Measurements from ENCODE around the gene FOXO3.

Gene FOXO3

DNA sequence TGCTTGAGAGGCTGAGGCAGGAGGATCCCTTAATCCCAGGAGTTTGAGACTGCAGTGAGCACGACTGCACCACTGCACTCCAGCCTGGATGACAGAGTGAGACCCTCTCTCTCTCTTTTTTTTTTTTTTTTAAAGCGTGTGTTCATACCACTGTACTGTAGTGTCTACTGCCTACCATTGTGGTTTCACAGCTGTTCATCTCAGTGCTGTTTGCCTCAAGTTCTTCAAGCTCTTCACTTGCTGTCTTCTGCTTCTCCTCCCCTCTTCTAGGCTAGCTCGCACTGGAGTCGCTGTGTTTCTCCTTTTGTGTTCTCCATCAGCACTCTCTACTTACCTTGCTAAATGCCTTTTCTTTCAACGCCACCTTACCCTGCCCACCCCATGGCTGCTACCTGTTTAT lies 7.4 kb downstream of the FOXO3 start:
- TF ChIP-seq, protein P1, sequence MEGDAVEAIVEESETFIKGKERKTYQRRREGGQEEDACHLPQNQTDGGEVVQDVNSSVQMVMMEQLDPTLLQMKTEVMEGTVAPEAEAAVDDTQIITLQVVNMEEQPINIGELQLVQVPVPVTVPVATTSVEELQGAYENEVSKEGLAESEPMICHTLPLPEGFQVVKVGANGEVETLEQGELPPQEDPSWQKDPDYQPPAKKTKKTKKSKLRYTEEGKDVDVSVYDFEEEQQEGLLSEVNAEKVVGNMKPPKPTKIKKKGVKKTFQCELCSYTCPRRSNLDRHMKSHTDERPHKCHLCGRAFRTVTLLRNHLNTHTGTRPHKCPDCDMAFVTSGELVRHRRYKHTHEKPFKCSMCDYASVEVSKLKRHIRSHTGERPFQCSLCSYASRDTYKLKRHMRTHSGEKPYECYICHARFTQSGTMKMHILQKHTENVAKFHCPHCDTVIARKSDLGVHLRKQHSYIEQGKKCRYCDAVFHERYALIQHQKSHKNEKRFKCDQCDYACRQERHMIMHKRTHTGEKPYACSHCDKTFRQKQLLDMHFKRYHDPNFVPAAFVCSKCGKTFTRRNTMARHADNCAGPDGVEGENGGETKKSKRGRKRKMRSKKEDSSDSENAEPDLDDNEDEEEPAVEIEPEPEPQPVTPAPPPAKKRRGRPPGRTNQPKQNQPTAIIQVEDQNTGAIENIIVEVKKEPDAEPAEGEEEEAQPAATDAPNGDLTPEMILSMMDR (IDR thresholded peaks at IDR 0.05; ENCODE audit: low read depth, low read length, missing control alignments) = no peak
- in situ Hi-C loops (cut with HindIII; ENCODE audit: low pct_ligation_motif_present, low sequenced_read_pairs) = no loop called here
- no peak overlapping the region for H3K4me3 ChIP-seq (ENCODE audit: low read depth, low read length)
- H3K27ac ChIP-seq = no peak overlapping the region
- H3K27me3 ChIP-seq (replicated peaks) = no peaks in the 10 kb centered on the region
- no peak for DNase-seq
- H3K36me3 ChIP-seq (replicated peaks) = no peaks in the 10 kb centered on the region

DNA sequence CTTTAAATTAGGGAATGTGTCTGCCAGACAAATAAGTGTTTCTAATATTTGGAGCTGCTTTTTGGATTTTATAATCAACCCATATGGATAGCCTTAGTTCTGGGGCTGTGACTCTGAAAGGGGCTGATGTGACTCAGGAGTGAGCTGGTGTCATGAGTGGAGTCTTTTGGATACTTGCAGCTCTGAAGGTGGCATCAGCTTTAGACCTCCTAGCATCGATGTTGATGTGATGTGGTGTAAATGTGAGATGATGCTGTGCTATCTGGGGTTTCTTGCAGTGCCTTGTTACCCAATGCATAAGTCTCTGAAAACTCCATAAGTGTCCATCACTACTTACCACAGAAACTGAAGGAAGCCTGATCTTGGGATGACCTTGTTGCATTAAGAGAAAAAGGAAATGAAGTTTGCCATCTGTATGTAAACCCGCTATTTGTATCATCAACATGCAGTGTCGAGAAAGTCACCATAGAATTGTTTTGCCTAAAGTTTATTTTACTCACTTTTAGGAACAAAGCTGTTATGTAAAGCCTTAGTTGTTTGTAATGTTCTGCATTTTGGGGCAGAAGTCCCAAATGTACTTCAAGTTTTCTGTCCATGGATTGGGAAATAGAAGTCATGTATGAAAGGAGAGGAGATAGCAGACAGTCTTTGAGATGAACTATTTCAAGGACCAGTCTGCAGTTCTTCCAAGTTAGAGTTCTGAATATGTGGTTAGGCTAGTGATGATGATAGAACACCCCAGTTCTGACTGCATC lies 8.0 kb downstream of the FOXO3 start:
- no peaks in the 10 kb centered on the region for H3K36me3 ChIP-seq (replicated peaks)

GRCh38 chr6:108570517-108570916 lies 9.8 kb downstream of the FOXO3 start:
- DNase-seq = no peak
- TF ChIP-seq, protein P1 (IDR thresholded peaks at IDR 0.05; ENCODE audit: low read depth, low read length, missing control alignments) = no peak
- Histone ChIP-seq H3K36me3 (replicated peaks) (no peaks in the 10 kb centered on the region), H3K27ac (no peak overlapping the region), H3K27me3 (replicated peaks) (no peaks in the 10 kb centered on the region), H3K4me3 (ENCODE audit: low read depth, low read length) (no peak overlapping the region)
- in situ Hi-C loops (cut with HindIII; ENCODE audit: low pct_ligation_motif_present, low sequenced_read_pairs) = no loop called here

More for the DNA sequence above, 8.0 kb downstream of the FOXO3 start:
- Histone ChIP-seq H3K27me3 (replicated peaks) (no peaks in the 10 kb centered on the region), H3K27ac (no peak overlapping the region), H3K4me3 (ENCODE audit: low read depth, low read length) (no peak overlapping the region)
- TF ChIP-seq, protein P1 (IDR thresholded peaks at IDR 0.05; ENCODE audit: low read depth, low read length, missing control alignments) = no peak
- no peak for DNase-seq
- in situ Hi-C loops (cut with HindIII; ENCODE audit: low pct_ligation_motif_present, low sequenced_read_pairs) = no loop called here

GRCh38 chr6:108574457-108575141 lies 13.9 kb downstream of the FOXO3 start:
- no peaks in the 10 kb centered on the region for H3K27me3 ChIP-seq (replicated peaks)
- no peak for DNase-seq
- in situ Hi-C loops (cut with HindIII; ENCODE audit: low pct_ligation_motif_present, low sequenced_read_pairs) = no loop called here
- H3K27ac ChIP-seq = no peak overlapping the region
- TF ChIP-seq, protein P1 (IDR thresholded peaks at IDR 0.05; ENCODE audit: low read depth, low read length, missing control alignments) = no peak
- no peak overlapping the region for H3K4me3 ChIP-seq (ENCODE audit: low read depth, low read length)
- H3K36me3 ChIP-seq (replicated peaks) = peaks cover 3% of the 10 kb centered on the region

- TF ChIP-seq, protein P1 (IDR thresholded peaks at IDR 0.05; ENCODE audit: low read depth, low read length, missing control alignments) = no peak
- in situ Hi-C loops (cut with HindIII; ENCODE audit: low pct_ligation_motif_present, low sequenced_read_pairs) = no loop called here
- no peak overlapping the region for H3K27ac ChIP-seq
- DNase-seq = no peak
- H3K4me3 ChIP-seq (ENCODE audit: low read depth, low read length) = no peak overlapping the region
- no peaks in the 10 kb centered on the region for H3K27me3 ChIP-seq (replicated peaks)
- H3K36me3 ChIP-seq (replicated peaks) = peaks cover 3% of the 10 kb centered on the region
Measured at GRCh38 chr6:108575905-108576494, 15.3 kb downstream of the FOXO3 start.

Data from brain microvascular endothelial cell (primary cell).